NCI-H82 treated with DMSO at 0.1 percent for 48 hours (cell line): ENCODE data around the gene SEPTIN8.

Experiments
- DNase-seq: peaks from one replicate; lab custom pipeline; 2025; ENCODE audit not compliant: unreplicated experiment; lab: John Stamatoyannopoulos, UW

SEPTIN8 gene, protein sequence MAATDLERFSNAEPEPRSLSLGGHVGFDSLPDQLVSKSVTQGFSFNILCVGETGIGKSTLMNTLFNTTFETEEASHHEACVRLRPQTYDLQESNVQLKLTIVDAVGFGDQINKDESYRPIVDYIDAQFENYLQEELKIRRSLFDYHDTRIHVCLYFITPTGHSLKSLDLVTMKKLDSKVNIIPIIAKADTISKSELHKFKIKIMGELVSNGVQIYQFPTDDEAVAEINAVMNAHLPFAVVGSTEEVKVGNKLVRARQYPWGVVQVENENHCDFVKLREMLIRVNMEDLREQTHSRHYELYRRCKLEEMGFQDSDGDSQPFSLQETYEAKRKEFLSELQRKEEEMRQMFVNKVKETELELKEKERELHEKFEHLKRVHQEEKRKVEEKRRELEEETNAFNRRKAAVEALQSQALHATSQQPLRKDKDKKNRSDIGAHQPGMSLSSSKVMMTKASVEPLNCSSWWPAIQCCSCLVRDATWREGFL

DNA sequence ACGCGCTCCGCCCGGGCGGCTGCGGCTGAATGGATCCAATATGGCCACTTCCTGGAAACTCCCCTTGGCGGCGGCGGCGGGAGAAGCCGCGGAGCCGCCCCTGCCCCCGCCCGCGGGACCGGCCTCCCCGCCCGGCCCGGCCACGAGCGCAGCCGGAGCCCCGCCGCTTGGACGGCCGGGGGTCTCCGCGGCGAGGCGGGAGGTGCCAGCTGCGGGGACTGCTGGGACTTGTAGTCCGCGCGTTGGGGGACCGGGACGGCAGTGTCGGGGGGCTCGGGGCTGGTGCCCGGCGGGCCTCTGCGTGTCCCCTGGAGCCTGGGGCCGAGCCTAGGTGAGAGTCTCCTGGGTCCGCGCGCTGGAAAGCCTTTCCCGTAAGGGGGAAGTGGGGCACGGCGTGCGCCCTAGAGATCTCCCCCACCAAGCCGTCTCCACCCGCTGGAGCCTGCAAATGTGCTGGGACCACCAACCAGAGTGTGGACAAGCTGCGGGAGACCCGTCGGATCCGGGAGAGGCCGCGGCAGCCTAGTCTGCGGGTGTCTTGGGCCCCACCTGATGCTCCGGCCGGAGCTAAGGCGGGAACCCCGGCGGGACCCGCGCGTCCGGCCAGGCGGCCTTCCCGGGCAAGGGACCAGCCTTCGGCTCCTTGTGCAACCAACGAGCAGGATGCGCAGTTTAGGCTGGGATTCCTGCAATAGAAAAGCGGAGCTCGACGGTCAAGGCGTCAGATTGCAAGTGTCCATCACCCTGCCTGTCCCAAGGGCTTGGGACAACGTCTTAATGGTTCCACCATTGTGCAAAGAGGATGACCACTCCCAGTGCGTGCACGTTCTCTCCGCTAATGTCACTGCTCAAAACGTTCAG is at the start of gene SEPTIN8:
TSS of gene SEPTIN8 (minus strand) at position 31 of the 861 bp plus-strand sequence. CDS start 102 bp downstream, outside the sequence.
- no peak for DNase-seq

DNA sequence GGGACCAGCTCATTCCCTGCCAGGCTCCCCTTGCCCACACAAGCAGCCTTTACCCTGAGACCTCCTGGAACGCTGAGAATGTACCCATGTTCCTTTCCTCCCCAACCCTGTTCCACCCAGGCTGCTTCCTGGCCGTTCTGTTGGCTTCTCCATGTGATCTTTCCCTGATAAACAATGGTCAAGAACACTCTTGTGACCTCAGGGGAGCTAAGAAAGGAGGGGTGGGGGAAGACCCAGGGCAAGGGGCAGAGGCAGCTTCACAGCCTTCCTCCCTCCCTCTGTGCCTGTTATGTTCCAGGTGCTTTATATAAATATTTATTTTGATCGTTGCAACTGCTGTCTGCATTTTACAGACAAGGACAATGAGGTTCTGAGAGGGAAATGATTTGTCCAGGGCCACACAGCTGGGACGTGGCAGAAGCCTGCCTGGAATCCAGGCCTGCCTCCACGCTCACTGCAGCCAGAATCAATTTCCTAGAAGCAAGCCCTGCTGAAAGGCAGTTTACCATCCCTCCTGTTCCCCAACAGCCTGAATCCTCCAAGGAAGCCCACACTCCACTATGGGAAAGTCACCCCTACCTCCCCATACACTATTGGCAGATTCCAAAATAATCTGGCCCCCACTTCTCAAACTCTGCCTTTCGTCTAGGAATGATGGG is 49.5 kb upstream of the SEPTIN8 start:
- no peak for DNase-seq

DNA sequence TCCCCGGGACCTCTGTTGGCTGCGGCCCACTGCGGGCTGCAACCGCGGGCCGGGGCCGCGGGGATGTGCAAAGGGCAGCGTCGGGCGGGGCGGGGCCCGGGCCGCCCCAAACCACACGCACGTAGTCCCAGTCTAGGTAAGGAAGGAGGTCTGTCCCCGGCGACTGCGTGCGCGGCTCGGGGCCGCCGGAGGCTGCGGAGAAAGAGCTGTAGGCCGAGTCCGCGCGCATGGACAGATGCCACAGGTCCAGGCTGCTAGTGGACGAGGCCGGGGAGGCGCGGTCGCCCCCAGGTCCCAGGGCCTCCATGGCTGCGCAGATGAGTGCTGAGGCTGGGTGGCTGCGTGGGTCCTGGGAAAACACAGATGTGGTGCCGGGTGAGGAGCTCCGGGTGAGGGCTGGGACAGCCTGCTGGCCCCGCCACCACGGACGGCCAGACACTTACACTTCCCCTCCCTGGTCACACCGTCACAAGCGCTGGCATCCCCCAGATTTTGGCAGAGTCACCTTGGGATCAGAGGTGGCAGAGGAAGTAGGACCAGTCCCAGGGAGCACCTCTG is 48.9 kb upstream of the SEPTIN8 start:
- no peak for DNase-seq

DNA sequence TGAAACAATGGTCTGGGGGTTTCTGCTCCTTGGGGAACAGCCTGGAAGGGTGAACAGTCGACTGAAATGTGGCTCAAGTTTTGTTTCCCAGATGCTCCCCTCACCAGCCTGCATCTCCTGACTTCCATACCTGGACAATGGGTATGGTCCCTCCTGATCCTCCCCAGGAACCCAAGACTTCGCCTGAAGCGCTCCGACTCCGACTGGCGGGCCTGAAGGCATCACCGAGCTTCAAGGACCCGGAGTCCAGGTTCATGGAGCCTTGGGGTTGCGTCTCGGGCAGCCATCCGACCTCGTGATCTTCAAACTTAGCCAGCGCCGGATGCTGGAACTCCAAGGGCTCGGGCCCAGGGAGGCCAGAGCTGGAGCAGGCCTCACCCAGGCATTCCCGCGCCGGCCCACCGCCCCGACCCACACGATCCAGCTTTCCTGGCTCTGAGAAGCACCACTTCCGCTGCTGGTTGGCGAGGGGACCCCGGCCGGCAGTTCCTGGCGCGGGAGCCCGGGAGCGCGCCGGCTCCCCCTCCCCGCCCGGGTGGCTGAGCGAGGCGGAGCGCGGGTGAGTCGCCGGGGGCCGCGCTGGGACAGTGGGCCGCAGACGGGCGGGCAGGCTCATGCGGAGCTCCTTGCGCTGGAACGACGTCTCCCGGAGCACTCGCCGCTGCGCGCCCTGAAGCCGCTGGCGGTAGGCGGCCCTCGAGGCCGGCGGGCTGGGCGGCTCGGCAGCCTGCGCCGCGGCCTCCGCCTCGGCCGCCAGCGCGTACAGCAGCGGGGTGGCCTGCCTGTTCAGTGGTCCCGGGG is 48.2 kb upstream of the SEPTIN8 start:
- DNase-seq, result no peak

DNA sequence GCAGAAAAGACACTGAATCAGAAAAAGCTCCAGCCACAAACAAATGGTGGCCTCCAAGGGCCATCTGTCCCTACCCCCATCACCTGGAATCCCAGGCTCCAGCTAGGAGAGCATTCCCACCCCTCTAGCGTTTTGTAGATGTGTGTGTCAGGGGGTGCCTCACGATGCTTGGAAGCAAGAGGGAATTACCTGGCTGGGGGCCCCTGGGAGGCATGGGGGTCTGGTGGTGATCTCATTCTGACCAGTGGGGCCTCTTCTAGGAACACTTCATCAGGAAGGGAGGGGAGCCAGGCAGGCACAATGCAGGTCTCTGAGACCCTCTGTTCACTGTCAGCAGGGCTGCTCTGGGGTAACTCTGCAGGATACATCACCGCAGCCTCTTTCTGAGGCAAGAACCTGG is 47.4 kb upstream of the SEPTIN8 start:
- DNase-seq, result no peak

DNA sequence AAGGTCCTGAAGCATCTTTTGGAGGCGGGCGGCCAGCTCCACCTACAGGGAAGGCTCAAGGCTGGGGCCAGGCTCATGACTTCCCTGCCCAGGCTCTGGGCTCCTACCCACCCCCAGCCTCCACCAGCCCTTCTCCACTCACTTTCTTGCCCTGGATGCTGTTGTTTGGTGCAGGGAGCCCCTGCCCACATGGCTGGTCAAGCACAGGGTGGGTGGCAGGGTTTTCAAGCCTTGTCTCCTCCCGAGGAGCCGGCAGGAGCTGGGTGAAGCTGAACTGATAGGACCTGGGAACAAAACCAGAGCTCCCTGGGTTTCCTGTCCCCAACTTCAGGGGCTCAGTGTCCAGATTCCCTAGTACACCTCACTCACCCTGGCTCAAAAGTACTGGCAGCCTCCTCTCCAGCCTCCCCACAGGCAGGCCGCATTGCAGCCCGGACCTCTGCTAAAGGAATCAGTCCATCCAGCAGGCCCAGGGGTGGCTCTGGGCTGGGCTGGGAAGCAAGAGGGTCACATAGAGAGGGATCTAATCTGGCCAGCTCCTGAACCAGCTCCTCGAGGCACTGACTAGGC is 46.5 kb upstream of the SEPTIN8 start:
- no peak for DNase-seq

DNA sequence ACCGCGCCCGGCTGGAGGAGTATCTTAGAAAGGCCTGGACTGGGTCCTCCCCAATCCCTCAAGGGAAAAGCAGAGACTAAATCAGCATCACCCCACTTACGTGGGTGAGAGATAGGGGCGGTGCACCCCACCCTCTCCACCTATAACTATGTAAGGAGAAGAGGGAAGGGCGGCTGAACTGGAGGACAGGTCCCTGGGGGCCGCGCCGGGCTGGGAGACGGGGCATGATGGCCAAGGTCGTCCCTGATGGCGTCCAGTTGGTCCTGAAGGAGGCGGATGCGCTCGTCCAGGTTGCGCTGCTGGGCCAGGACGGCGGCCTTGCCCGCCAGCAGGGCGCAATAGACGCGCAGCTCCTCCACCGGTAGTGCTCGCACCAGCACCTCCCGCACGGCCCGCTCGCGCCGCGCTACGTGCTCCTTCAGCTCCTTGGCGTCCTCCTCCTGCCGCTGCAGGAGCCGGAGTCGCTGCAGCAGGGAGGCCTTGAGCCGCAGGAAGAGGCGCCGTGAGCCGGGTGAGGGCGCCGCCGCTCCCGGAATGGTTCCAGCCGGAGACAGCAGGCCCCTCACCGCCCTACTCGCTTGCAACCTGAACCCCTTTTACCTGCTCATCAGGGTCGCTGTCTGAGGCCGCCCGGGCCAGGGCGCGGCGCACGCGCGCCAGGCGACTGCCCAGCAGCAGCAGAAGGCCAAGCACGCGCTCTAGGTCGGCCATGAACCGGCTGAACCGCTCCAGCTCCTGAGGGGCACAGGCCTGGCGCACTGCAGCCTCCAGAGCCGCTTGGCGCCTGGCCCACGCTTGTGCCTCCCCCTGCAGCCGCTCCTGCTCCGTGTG is 45.8 kb upstream of the SEPTIN8 start:
- no peak for DNase-seq

DNA sequence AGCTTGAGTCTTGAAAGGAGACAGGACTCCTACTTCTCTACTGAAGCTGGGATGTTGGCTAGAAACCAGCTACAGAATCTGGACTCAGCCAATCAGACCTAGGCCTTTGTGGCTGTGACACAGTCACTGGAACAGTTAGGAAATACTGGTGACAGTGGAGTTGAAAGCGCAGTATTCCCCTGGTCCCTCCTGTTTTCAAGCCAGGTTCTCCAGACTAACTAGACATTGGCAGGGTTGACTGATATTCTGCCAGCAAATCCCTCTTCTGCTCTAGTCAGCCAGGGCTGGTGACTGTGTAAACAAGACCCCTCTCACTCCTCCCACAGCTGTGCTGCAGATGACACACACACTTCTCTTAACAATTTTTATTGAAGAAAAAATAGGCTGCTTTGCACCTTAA is 44.8 kb upstream of the SEPTIN8 start:
- no peak for DNase-seq

DNA sequence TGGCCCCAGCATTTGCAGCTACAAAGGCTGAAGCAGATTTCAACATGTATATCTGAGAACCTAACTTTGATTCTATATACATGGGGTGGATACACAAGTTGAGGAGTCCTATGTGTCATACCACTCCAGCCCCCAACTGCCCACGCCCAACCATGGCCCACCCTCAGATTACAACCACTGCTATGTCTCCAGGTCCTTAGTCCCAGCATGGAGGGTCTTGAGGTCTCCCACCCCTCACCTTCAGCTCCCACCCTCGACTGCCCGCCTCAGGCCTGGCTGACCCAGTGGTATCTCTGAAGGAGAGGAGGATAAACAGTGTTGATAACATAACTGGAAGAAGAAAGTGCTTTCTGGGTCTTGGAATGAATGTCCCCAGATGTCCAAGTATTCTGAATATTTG is 44.3 kb upstream of the SEPTIN8 start:
- DNase-seq, result no peak

DNA sequence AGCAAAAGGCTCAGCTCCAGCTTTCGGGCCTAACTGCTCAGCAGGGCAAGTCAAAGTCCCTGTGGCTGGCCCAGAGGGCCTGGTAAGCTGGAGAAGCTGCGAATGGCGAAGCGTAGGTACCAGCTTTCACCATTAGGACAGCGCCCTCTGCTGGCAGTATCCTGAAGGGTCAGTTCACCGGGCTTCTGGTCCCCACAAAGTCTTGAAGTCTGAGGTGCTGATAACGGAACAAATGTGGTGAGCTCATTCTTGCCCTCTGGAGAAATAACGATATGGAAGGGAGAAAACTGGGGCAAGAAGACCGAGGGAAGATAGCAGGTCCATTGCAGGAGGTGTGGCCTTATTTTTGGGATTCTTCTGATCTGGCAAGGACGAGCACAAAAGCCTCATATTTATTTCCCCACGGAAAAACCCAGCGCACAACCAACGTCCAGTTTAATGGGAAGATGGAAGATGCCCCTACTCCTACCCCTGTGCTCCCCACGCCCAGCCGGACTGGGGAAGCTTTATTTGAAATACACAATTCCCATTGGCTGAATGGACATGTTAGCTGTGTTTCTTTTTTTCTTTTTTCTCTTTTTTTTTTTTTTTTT is 43.2 kb upstream of the SEPTIN8 start:
- peak; percentile 56 for DNase-seq

DNA sequence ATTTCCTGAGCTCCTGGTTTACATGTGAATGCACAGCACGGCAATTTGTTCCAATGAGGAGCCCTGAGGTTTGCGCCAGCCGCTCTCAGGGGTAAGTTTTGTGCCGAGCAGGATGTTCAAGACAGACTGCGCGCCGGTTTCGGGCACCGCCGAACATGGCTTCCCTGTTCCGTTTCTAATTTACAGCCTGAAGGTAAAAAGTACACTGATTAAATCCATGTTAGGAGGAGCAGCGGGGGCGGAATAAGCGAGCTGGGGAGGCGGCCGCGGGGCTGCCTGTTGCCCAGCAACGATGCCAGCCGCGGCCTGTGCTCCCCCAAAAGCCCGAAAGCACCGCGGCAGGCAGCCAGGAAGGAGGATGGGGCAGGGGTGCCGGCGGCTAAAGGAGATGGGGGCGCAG is 42.4 kb upstream of the SEPTIN8 start:
- no peak for DNase-seq

DNA sequence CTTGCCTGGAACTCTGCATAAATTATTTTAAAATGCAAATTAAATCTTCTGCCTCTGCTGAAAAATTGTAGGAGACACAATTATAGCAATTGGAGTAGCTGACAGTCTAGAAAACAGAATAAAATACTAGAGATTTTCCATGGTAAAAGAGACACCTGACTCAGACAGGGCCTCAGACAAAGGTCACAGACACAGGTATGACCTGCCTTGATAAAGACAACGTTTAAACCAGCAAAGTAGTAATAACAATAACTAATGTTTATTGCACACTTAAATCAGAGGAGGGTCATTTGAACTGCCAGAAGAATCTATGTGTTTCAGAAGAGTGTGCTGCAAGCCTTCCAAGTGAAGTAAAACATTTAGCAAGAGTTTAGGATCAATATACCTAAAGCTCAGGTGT is 40.0 kb upstream of the SEPTIN8 start:
- DNase-seq, result no peak

DNA sequence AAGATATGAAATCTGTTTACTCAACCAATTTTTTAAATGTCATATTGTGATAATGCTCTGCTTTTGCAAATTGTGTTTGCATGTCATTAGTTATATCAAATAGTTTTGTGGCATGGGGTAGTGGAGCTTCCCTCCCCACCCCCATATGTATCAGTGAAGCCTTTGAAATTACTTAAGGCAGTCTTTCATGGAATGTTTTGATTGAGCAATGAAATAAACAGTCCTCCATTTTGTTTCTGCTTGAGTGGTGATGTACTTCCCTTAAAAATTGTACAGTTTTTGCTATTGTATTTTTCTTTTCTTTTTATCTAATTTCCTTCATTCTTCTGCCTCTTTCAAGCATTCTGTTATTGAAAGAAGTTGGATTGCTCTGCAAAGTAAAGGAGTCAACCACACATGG is 39.5 kb upstream of the SEPTIN8 start:
- DNase-seq, result no peak

DNA sequence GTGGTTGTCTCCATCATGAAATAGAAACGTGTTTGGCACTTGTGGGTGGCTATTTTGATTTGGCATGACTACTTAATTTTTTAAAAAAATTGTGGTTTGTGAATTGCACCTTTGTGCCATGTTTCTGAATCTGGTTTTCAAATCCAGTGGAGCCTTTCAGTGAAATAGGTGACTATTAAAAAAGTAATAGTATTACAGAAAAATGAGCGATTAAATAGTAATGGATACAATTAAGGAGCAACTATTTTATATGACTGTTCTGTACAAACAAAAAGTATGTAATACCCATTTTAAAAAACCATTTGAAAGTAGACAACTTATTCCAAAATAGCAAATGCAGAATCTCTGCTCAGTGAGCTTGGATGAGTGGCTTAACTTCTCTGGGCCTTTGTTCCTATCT is 39.0 kb upstream of the SEPTIN8 start:
- no peak for DNase-seq

DNA sequence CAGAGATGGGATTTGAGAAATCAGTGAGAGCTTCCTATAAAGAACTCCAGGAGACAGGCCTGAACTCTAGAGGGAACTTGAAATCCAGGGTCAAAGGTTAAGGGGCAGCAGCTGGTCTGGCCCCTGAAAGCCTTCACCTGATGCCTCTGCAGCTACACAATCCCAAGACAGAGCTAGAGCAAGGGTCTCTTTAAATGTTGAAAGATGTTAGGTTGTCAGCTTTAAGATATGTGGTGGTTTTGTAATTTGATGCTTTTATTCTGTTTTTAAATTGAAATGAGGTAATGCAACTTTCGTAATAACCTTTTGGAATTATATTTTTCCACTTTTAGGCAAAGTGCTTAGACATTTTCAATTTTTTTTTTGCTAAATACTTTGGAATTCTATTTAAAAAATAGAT is 38.4 kb upstream of the SEPTIN8 start:
- DNase-seq, result no peak

DNA sequence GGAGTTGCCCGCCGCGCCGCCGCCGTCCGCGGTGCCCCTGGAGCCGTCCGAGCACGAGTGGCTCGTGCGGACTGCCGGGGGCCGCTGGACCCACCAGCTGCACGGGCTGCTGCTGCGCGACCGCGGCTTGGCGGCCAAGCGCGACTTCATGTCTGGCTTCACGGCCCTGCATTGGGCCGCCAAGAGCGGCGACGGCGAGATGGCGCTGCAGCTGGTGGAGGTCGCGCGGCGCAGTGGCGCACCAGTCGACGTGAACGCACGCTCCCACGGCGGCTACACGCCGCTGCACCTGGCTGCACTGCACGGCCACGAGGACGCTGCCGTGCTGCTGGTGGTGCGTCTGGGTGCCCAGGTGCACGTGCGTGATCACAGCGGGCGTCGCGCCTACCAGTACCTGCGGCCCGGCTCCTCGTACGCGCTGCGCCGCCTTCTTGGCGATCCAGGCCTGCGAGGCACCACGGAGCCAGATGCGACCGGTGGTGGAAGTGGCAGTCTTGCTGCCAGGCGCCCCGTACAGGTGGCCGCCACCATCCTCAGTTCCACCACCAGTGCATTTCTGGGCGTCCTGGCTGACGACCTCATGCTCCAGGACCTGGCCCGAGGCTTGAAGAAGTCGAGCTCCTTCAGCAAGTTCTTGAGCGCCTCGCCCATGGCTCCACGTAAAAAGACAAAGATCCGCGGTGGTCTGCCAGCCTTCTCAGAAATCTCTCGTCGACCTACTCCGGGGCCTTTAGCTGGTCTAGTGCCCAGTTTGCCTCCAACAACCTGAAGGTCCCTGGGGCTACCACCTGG is 37.7 kb upstream of the SEPTIN8 start:
- DNase-seq, result no peak

DNA sequence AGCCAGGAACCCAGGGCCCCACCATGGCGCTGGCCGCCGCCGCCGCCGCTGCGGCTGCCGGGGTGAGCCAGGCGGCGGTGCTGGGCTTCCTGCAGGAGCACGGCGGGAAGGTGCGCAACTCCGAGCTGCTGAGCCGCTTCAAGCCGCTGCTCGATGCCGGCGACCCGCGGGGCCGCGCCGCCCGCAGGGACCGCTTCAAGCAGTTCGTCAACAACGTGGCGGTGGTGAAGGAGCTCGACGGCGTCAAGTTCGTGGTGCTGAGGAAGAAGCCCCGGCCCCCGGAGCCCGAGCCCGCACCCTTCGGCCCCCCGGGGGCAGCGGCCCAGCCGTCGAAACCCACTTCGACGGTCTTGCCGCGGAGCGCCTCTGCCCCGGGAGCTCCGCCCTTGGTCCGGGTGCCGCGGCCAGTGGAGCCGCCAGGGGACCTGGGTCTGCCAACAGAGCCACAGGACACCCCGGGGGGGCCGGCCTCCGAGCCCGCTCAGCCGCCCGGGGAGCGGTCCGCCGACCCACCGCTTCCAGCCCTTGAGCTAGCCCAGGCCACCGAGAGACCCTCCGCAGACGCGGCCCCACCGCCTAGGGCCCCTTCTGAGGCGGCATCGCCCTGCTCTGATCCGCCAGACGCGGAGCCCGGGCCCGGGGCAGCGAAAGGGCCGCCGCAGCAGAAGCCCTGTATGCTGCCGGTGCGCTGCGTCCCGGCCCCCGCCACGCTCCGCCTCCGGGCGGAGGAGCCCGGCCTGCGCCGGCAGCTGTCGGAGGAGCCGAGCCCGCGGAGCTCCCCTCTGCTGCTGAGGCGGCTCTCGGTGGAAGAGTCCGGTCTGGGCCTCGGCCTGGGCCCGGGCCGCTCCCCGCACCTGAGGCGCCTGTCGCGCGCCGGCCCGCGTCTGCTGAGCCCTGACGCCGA is 36.8 kb upstream of the SEPTIN8 start:
- DNase-seq, result no peak
